HG02588 (cell line): ENCODE results near the gene CCDC81.
"Not testable (repeated sequence)": the region's sequence is repeated elsewhere in the genome, so short reads cannot be mapped to it uniquely, and the experiment has no call there.

ENCODE experiments used
- ATAC-seq: cut with Tn5 transposase; IDR thresholded peaks from one replicate; pipeline ENCODE4 v1.9.1; 2021; ENCODE audit warnings: mild to moderate bottlenecking, moderate library complexity; ENCODE audit not compliant: unreplicated experiment

The CCDC81 gene

GRCh38 chr11:86386746-86387145, 12.1 kb downstream of the CCDC81 start:
- ATAC-seq = no peak

DNA sequence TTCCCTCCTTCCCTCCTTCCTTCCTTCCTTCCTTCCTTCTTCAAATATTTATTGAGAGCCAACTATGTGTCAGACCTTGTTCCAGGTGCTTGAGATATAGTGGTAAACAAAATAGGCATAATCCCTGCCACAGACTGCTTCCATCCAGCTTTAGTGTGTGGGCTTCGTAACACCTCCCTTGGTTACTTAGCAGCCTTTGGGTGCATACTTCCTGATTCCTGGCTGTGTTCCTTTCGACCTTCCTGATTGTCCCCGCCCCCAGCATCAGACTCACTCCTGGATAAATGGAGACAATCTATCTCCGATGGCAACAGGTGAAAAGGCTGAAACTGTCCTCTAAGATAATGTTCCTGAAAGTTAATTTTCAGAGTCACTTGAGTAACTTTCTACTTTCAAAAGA, 13.5 kb downstream of the CCDC81 start:
- no peak for ATAC-seq

GRCh38 chr11:86390487-86390886, 15.8 kb downstream of the CCDC81 start:
- no peak for ATAC-seq

- ATAC-seq = no peak
These were observed 20.4 kb downstream of the CCDC81 start for GRCh38 chr11:86395061-86395551.

DNA sequence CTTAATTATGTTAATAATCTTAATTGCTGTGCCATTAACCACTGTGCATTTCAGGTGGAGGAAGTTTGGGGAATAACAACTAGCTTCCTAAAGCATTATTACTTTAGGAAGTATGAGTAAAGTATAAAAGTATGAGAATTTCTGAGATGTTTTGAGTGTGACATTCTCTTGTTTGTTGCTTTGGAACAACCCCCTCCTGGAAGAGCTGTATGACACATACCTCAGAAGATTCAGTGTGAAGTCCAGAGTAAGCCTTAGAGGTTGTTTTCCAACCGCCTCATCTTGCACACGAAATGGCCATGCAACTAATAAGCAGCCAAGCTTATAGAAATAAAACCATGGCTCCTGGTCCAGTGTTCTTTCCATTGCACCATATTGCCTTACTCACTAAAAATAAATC, 21.7 kb downstream of the CCDC81 start:
- no peak for ATAC-seq

DNA sequence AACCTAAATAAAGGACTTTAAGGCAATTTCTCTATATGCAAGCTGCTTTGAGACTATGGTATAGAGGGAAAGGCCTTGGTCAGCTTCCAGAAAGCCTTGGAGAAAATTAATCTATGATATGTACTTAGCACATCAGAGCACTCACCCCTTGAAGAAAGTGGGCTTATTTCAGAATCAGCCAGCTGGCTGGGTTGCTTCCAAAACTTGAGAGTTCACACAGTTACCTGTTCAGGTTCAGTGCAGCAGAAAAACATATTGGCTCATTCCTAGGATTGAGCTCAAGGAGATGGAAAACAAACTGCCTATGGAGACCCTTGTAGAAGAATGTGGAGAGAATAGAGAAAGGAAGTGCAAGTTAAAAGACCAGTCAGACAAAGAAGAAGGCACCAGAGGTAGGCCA, 22.7 kb downstream of the CCDC81 start:
- no peak for ATAC-seq

DNA sequence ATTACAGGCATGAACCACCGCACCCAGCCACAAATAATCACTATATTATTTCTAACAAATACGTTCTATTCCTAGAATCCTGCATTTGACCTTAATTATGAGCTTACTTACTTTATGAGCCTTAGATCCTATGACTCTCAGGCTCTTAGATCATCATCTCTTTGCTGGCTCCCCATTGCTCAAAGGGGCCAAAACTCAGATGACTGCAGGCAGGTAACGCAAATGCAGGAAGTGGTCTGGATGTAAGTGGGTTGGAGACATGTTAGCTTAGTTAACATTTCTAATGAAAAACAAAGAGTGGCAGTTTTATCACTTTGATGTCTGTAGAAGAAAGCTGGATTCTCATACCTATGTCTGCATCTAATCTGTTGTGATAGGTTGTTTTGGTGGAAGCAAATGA, 23.4 kb downstream of the CCDC81 start:
- no peak for ATAC-seq

GRCh38 chr11:86403458-86403857, 28.8 kb downstream of the CCDC81 start:
- ATAC-seq = no peak

DNA sequence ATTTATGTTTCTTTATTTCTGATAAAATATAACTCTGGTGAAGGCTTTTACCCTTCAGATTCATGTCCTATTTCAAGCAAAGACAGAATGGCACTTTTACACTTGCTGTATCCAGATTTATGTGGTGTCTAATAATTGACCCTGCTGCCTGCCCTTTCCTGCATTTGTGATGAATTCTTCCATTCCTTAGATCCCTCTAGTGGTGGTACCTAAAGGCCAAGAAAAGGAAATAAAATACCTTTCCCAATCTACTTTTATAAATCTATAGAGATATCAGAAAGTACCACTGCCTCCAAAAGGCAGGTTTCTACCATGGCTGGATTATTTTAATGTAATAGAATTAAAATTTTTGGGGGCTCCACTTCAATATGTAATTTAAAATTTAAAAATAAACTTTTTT, 34.2 kb downstream of the CCDC81 start:
- no peak for ATAC-seq

DNA sequence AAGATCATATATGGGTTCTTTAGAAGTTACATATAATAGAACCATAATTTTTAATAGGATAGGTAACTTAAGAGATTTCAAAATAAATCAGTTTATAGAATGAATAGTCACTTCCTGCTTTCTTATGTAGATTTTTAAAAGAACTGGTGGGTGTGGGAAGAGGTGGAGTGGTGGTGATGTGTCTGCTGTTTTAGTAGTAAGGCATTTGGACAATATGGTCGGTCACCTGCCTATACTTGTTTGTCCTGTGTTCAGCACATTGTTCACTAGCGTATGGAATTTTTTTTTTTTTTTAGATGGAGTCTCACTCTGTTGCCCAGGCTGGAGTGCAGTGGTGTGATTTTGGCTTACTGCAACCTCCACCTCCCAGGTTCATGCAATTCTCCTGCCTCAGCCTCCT, 39.3 kb downstream of the CCDC81 start:
- ATAC-seq = no peak

DNA sequence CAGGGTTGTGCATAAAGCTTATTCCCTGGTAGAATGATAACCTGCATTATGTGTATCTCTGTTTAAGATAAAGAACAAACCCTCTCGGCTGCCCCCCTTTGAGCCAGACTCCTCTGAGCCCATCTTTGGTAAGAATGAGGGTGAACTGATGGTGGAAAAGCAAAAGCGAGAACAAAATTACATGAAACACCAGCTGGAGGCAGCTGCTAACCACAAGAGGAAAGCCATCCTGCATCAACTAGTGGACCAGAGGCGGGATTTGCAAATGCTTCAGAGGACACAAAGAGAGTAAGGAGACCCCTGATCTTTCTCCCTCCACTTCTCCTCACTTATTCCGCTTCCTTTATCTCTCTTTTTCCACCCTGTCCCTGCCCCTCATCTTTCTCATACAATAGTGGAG, 40.3 kb downstream of the CCDC81 start:
- no peak for ATAC-seq

- ATAC-seq = no peak
These were observed 41.8 kb downstream of the CCDC81 start for GRCh38 chr11:86416494-86416893.

DNA sequence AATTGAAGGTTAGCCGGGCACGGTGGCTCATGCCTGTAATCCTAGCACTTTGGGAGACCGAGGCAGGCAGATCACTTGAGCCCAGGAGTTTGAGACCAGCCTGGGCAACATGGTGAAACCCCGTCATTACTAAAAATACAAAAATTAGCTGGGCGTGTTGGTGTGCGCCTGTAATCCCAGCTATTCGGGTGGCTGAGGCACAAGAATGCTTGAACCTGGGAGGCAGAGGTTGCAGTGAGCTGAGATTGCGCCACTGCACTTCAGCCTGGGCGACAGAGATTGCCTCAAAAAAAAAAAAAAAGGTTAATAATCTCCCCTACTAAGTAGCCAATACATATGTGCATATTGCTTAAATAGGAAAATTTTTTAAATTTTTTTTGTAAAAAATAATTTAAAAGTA, 42.3 kb downstream of the CCDC81 start:
- not testable (repeated sequence) for ATAC-seq

DNA sequence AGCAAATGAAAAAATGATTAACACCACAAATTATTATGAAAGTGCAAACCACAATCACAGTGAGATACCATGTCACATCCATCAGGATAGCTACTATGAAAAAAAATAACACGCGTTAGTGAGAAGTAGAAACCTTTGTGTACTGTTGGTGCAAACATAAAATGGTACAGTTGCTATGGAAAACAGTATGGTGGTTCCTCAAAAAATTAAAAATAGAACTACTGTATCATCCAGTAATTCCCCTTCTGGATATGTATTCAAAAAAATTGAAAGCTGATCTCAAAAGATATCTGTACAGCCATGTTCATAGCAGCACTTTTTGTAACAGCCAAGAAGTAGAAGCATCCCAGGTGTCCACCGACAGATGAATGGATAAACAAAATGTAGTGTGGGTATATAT, 43.4 kb downstream of the CCDC81 start:
- no peak for ATAC-seq

DNA sequence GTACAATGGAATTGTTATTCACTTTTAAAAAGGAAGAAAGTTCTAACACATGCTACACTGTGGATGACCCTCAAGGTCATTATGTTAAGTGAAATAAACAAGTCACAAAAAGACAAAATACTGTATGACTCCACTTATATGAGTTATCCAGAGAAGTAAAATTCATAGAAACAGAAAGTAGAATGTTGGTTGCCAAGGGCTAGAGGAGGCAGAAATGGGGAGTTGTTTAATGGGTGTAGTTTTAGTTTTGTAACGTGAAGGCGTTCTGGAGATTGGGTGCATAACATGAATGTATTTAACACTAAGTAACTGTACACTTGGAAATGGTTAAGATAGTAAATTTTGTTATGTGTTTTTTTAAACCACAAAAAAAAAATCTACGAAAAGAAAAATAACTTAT, 43.8 kb downstream of the CCDC81 start:
- no peak for ATAC-seq

DNA sequence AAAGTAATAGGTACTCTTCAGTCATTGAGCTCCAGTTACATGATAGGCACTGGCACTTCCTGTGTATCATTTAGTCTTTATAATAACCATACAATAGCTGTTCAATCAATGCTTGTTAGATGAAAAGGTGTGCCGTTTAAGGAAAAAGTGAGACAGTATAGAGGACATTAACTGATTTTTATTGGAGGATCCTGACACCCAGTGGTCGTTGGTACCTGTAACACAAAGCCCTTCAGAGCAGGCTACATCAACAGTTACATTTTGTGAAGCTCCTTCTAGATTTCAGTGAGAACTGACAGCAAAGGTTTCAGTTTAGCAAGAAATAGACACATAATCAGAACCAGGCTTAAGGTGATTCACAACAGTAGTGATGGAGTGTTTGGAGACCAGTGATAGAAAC, 44.2 kb downstream of the CCDC81 start:
- no peak for ATAC-seq

- no peak for ATAC-seq
These were observed 47.3 kb downstream of the CCDC81 start for GRCh38 chr11:86421946-86422345.

GRCh38 chr11:86422371-86422770, 47.7 kb downstream of the CCDC81 start:
- ATAC-seq = no peak

- ATAC-seq = not testable (repeated sequence)
These were observed 48.8 kb downstream of the CCDC81 start for GRCh38 chr11:86423488-86423887.

DNA sequence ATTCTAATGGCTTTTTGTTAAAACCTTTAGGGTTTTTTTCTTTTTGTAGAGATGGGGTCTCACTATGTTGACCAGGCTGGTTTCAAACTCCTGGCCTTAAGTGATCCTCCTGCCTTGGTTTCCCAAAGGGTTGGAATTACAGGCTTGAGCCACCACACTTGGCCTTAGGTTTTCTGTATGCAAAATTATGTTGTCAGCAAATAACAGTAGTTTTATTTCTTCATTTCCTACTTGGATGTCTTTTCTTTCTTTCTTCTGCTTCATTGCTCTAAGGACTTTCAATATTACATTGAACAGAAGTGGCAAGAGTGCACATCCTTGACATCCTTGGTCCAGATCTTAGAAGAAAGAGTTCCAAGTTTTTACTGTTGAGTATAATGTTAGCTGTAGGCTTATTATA, 52.8 kb downstream of the CCDC81 start:
- no peak for ATAC-seq

GRCh38 chr11:86431258-86431657, 56.6 kb downstream of the CCDC81 start:
- ATAC-seq = peak; percentile 97

DNA sequence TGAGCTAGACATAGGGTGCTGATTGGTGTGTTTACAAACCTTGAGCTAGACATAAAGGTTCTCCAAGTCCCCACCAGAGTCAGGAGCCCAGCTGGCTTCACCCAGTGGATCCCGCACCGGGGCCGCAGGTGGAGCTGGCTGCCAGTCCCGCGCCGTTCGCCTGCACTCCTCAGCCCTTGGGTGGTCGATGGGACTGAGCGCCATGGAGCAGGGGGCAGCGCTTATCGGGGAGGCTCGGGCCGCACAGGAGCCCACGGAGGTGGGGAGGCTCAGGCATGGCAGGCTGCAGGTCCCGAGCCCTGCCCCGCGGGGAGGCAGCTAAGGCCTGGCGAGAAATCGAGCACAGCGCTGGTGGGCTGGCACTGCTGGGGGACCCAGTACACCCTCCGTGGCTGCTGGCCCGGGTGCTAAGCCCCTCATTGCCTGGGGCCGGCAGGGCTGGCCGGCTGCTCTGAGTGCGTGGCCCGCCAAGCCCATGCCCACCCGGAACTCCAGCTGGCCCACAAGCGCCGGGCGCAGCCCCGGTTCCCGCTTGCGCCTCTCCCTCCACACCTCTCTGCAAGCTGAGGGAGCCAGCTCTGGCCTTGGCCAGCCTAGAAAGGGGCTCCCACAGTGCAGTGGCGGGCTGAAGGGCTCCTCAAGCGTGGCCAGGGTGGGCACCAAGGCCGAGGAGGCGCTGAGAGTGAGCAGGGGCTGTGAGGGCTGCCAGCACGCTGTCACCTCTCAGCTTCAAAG, 58.8 kb downstream of the CCDC81 start:
- not testable (repeated sequence) for ATAC-seq

- ATAC-seq = no peak
These were observed 61.0 kb downstream of the CCDC81 start for GRCh38 chr11:86435711-86436110.
